Ureter (tissue), 1 donor: ENCODE results near the gene MUCL3. TPM values are rescaled to one million over a fixed set of nuclear protein-coding genes. Genes with fewer than 3 reads are reported as not detected.
"Not testable (repeated sequence)": the region's sequence is repeated elsewhere in the genome, so short reads cannot be mapped to it uniquely, and the experiment has no call there.

Experiments
- DNase-seq: peaks from one replicate; pipeline ENCODE4 v3.0.0-alpha.2; 2020; ENCODE audit warnings: low spot score
- total RNA-seq: library from RNA; stranded (reverse); gene quantifications from one replicate; pipeline ENCODE4 v1.2.4, GENCODE V29; 2023
- donor health status: DM: yes; HTN: yes; CAD: no.

MUCL3 gene
- total RNA-seq, 1 donor from 2014 or later = not detected

- no peak for DNase-seq
Observed at GRCh38 chr6:30939473-30939872, 1.3 kb upstream of the MUCL3 start.

DNA sequence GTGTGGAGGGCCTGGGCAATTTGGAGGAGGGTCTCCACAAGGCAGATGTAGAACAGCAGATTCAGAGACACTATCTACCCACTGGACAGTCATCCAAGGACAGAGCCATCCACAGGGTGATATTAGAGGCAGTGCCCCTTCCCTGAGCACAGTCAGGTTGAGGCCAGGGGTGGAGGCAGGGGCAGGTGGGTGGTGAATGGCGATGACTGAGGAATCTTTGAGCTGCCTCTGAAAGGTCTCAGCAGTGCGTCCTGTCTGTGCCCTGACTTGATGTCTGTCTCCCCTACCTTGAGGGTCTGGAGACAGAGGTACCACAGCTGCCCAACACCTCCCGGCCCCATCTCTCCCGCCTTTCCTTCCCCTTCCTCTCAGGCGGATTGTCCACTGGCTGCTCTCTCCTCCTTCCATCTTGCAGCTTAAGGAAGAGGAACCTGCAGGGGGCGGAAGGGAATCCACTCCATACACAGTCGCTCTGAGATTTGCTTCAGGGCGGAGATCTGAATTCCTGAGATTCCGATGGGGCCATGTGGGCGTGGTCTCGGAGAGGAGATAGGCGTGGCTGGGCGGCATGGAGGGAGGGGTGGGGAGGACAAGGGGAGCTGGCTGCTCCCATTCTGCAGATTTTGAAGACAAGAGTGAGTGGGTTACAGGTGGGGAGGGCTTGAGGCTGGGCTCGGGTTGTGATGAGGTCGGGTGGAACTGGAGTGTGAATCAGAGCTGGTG, 1.7 kb downstream of the MUCL3 start:
- peak; percentile 82 for DNase-seq

GRCh38 chr6:30944051-30944450, 3.3 kb downstream of the MUCL3 start:
- DNase-seq = no peak

- DNase-seq = no peak
Observed at GRCh38 chr6:30945281-30945680, 4.5 kb downstream of the MUCL3 start.

DNA sequence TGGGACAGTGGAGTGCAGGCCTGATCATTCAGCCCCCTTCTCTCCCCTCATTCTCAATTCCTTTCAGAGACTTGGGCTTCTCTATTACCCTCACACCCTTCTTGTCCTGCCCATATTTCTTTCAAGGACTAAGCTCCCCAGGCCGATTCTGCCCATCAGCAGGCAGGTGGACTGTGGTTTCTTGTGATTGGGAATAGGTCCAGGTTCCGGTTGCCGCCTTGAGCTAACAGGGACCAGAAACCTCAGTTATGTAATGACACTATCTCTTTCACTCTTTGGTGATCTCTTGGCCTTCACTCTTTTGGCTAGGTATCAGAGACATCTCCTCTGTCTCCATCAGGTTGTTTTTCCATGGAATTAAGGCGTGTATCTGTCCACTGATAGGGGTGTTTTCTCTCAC, 6.5 kb downstream of the MUCL3 start:
- DNase-seq = no peak

DNA sequence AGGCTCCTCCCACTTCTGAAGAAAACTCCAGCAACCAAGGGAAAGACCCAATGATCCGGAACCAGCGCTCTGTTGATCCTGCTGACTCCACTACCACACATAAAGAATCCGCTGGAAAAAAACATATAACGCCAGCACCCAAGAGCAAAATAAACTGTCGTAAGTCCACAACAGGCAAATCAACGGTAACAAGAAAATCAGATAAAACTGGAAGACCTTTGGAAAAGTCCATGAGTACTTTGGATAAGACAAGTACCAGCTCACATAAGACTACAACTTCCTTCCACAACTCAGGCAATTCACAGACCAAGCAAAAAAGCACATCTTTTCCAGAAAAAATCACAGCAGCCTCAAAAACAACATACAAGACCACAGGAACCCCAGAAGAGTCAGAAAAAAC, 8.0 kb downstream of the MUCL3 start:
- no peak for DNase-seq

GRCh38 chr6:30951907-30952469, 11.2 kb downstream of the MUCL3 start:
- no peak for DNase-seq

- no peak for DNase-seq
Observed at GRCh38 chr6:30954631-30955366, 14.0 kb downstream of the MUCL3 start.

DNA sequence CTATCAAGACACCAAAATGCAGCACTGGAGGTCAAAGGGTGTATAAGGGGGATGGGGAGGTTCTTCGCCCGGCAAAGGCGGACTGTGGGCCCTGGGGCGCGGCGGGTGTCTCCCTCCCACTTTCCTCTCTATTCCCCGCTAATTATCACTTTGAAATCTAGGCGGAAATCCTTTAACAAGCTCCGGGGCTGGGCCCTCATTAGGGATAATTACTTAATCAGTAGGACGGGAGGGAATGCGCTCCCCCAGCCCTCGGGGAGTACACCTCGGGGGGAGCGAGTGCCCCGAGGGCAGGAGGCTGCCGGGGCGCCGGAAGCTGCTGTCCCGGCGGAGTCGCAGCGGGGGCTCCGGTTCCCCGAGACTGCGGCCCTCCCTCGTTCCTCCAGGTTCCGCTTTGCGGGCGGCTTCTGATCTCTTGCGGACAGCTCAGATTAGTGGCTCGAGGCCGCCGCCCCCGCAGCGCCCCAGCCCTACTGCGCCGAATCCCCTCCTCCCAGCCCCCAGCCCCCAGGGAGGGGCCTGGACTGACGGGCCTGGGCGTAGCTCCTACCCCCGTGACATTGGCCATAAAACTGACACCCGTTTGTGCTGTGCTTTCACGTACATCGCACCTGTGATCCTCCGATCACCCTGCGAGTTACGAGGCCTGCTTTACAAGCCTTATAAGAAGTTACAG, 14.7 kb downstream of the MUCL3 start:
- DNase-seq = peak; percentile 76

GRCh38 chr6:30957716-30958115, 16.9 kb downstream of the MUCL3 start:
- DNase-seq = no peak

DNA sequence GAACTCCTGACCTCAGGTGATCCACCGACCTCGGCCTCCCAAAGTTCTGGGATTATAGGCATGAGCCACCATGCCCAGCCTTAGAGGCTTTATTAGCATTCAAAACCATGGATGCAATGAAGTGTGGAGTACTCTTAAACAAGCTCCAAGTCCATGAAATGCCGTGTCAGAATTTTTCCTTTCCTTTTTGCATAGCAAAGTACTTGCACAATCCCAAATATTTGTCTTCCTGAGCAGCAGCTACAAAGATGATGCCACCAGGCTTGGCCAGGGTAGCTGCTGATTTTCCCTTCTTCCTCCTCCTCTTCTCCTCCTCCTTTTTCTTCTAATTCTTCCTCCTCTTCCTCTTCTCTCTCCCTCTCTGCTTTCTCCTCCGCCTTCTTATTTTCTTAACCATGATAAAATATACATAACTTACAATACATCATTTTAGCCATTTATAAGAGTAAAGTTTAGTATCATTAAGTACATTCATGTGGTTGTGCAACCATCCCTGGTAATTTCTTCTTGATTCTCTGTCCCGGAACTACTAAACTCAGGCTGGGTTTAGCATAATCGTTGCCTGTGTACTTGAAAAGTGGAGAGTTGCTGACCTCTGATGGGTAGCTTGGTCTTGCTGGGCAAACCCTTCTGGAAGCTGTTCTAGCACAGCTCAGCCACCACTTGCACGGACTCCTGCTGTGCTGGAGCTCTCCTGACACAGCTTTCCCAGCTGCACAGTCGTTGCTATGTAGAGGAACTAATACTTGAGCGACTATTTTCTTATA, 20.3 kb downstream of the MUCL3 start:
- DNase-seq = no peak

DNA sequence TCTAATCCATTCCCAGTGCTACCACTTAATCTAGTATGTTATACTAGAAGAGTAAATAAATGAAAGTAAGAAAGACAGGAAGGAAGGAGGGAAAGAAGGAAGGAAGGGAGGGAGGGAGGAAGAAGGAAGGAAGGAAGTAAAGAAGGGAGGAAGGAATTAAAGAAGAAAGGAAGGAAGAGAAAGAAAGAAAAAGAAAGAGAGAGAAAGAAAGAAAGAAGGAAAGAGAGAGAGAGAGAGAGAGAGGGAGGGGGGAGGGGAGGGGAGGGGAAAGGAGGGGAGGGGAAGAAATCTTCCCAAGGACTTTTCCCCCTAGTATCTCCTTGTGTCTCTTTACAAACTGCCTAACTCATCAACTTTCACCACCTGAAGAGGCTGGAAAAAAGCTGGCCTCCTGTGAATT, 21.9 kb downstream of the MUCL3 start:
- no peak for DNase-seq

DNA sequence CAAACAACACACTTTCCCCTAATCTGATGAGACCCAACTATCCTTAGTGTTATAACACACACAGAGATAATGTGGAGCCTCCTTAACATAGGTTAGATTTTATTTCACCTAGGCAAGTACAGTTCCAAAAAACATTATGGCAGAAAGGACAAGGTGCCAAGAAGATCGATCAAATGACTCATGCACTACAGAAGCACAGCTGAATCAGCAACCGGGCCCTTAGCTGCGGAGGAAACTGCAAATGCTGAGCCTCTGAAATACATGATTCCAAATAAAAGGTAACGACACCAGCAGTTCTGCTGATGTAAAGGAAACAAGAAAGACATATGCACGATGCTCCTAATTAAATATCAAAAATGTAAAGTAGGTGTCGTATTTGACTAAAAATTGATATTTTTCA, 22.9 kb downstream of the MUCL3 start:
- no peak for DNase-seq

DNA sequence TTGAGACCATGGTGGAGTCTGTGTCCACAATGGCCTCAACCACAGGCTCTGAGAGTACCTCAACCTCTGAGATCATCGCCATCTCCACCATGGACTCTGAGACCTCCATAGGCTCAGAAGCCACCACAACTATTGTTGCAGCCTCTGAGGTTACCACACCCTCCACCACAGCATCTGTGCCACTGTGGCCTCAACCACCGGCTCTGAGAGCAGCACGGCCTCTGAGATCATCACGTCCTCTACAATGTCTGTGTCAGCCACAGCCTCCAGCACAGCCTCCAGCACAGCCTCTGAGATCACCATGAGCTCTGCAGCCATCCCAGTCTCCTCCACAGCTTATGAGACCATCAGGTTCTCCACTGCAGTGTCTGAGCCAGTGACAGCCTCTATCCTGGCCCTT, 23.3 kb downstream of the MUCL3 start:
- no peak for DNase-seq

DNA sequence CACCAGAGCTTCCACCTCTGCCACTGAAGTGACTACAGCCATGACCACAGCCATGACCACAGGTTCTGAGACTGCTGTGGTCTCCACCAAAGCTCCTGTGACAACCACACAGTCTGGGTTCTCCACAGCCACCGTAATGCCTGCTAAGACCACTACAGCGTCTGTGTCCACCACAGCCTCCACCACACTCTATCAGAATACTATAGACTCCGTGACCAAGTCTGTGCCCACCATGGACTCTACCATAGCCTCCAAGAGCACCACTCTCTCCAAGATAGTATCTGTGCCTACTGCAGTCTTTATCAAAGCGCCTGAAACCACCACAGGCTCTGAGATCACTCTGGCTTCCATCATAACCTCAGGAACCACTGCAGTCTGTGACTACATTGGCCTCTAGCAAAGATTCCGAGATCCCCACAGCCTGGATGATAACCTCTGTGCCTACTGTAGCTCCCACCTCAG, 24.4 kb downstream of the MUCL3 start:
- DNase-seq = no peak

- DNase-seq = no peak
Observed at GRCh38 chr6:30966154-30966553, 25.4 kb downstream of the MUCL3 start.

- DNase-seq = not testable (repeated sequence)
Observed at GRCh38 chr6:30969171-30969570, 28.4 kb downstream of the MUCL3 start.

- no peak for DNase-seq
Observed at GRCh38 chr6:30970946-30971345, 30.2 kb downstream of the MUCL3 start.

DNA sequence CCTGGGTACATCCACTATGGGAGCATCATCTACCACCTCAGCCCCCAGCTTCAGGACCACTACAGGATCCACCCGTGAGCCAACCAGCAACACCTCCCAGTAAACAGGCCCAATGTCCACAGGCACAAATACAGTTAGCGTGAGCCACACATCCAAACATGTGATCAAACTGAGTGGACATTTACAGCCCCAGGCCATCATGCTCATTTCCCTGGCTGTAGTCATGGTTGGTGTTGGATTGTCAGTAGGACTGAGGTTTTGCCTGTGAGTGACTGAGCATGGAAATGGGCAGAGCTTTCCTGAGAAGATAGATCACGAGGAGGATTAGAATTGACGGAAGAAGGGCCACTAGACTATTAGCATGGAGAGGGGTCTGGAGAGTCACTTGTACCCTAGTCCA, 32.0 kb downstream of the MUCL3 start:
- no peak for DNase-seq

- no peak for DNase-seq
Observed at GRCh38 chr6:30974490-30975252, 33.9 kb downstream of the MUCL3 start.

GRCh38 chr6:30979141-30979540, 38.4 kb downstream of the MUCL3 start:
- DNase-seq = no peak
